ENCODE data around the gene MBD3.

GRCh38 chr19:1631557-1632100 lies 39.0 kb upstream of the MBD3 start:
- TF ChIP-seq CTCF (IDR thresholded peaks at IDR 0.05), result no peak
- no peak for TF ChIP-seq POLR2A (IDR thresholded peaks at IDR 0.05)
- TF ChIP-seq POLR2AphosphoS5 (IDR thresholded peaks at IDR 0.05), result no peak

All from transverse colon (tissue), 4 donors.